NB4 (cell line): ENCODE measurements around the gene FNBP1L.

Experiments used
- CTCF ChIP-seq: IDR thresholded peaks from one replicate; pipeline ENCODE4 v1.5.1; 2012; ENCODE audit warnings: low read depth, low read length
- MAX ChIP-seq: IDR thresholded peaks from 2 replicates; pipeline ENCODE4 v1.6.1; 2011; ENCODE audit warnings: low read depth, low read length

GRCh38 chr1:93592551-93592949 is 144.6 kb downstream of the FNBP1L start:
- TF ChIP-seq CTCF (no peak), MAX (no peak)
